ENCODE results near the gene DPY30.
"Not testable (repeated sequence)": the region's sequence is repeated elsewhere in the genome, so short reads cannot be mapped to it uniquely, and the experiment has no call there.

Gene DPY30

DNA sequence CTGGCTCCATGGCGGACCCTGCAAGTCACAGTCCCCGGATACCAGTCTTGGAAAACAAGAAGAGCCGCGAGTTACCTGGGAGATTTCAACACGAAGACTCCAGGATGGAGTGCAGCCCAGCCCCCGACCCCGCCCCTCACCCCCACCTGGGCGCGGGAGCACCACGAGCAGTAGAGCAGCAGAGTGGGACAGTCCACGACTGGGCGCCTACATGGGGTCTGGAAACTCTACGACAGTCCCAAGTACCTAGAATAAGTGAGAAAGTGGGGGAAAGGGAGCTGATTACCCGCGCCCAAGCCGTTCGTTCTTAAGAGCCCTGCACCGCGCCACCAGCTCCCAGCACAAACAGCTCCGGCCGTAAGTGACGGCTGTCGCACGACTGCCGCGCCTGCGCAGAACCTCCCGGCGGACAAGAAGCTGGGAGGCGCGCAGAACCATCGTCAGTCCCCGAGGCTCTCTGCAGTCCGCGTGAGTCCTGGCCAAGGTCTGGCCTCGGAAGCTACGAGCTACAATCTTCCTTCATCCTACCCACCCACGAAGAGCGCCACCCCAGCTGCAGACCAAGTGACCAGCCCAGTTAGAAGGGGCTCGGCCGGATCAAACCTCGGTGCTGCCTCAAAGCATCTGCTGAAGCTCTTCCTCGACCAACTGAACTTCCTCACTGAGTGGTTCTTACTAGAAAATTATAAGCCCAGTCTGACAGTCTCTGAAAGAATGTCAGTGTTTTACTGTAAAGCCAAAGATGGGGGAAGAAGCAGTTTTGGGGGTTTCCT is at the start of gene DPY30:
DPY30 (minus strand) TSS at position 359 of the 773 bp plus-strand sequence; CDS start at position 10, 349 bp downstream.
- peak; percentile 96 for DNase-seq

DNA sequence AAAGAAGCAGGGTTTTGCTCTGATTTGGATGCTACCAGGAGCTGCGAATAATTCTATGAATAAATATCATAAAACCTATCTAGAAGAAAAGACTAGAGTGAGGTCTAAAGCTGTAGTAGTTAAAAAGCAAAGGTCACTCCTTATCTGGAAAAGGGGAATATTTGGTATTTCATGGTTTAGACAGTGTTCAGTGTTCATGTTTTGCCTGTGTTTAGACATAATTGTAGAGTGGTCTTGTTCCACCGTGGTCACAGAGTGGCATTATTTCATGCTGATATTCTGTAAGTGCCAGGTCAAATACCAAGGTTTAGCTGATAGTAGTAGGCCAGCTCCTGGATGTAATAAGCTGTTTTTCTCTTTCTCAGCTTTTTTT is 34.5 kb upstream of the DPY30 start:
- no peak for DNase-seq

- DNase-seq = no peak
Measured at GRCh38 chr2:32067549-32067948, 27.9 kb upstream of the DPY30 start.

- no peak for DNase-seq
Measured at GRCh38 chr2:32064713-32065112, 25.1 kb upstream of the DPY30 start.

DNA sequence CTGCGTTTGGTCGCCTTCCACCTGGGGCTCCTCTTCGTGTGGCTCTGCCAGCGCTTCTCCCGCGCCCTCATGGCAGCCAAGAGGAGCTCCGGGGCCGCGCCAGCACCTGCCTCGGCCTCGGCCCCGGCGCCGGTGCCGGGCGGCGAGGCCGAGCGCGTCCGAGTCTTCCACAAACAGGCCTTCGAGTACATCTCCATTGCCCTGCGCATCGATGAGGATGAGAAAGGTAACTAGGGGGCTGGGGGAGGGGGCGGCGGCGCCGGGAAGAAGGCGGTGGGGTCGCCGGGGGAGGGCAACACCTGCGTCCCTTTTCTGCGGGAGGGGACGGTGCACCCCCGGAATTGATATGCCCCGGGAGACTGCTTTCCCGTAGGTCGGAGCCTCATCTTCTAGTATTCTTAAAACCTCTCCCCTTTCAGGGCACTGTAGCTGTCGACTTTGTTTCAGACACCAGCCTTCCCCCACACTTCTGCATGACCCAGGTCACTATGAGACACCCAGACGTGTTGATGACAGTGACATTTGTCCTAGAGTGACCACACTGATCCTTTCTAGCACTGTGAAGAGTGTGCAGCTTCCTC is 24.5 kb upstream of the DPY30 start:
- peak; percentile 71 for DNase-seq

DNA sequence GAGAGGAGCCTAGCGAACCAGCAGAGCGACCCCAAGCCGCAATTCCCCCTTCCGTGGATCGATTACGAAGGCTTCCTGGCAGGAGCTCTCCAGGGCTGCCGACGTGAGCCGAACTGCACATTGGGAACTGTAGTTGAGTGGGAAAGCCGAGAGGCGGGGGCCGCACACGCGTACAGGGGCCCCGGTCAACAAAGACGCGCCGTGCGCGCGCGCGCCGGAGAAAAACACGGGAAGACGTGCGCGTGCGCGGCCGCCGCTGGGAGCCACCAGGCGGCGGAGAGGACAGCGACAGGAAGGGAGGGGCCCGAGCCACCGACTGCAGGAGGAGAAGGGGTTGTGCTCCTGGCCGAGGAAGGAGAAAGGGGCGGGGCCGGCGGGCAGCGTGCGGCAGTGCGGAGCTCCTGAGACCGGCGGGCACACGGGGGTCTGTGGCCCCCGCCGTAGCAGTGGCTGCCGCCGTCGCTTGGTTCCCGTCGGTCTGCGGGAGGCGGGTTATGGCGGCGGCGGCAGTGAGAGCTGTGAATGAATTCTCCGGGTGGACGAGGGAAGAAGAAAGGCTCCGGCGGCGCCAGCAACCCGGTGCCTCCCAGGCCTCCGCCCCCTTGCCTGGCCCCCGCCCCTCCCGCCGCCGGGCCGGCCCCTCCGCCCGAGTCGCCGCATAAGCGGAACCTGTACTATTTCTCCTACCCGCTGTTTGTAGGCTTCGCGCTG is 23.9 kb upstream of the DPY30 start, which contains the start of gene SPAST:
SPAST (plus strand) TSS at position 247 of the 711 bp plus-strand sequence; CDS start at position 523, 276 bp downstream.
- peak; percentile 99 for DNase-seq

- DNase-seq = peak; percentile 78
Measured at GRCh38 chr2:32061973-32062861, 22.6 kb upstream of the DPY30 start.

- DNase-seq = no peak
Measured at GRCh38 chr2:32061430-32061829, 21.8 kb upstream of the DPY30 start.

- no peak for DNase-seq
Measured at GRCh38 chr2:32060266-32060665, 20.7 kb upstream of the DPY30 start.

GRCh38 chr2:32058130-32058529 is 18.5 kb upstream of the DPY30 start:
- DNase-seq = peak; percentile 16

GRCh38 chr2:32054583-32054982 is 15.0 kb upstream of the DPY30 start:
- DNase-seq = not testable (repeated sequence)

GRCh38 chr2:32051836-32052439 is 12.3 kb upstream of the DPY30 start:
- no peak for DNase-seq

DNA sequence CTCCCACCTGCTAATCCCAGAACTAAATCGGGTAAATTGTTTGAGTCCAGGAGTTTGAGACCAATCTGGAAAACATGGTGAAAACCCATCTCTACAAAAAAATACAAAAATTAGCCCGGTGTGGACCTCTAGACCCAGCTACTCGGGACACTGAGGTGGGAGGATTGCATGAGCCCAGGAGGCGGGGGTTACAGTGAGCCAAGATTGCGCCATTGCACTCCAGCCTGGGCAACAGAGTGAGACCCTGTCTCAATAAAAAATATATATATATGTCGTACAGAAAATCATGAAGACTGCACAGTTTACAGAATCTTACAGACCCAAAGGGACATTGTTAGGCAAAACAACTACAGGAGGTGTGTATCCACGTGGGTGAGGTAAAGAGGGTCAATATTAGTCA is 4.0 kb upstream of the DPY30 start:
- no peak for DNase-seq

DNA sequence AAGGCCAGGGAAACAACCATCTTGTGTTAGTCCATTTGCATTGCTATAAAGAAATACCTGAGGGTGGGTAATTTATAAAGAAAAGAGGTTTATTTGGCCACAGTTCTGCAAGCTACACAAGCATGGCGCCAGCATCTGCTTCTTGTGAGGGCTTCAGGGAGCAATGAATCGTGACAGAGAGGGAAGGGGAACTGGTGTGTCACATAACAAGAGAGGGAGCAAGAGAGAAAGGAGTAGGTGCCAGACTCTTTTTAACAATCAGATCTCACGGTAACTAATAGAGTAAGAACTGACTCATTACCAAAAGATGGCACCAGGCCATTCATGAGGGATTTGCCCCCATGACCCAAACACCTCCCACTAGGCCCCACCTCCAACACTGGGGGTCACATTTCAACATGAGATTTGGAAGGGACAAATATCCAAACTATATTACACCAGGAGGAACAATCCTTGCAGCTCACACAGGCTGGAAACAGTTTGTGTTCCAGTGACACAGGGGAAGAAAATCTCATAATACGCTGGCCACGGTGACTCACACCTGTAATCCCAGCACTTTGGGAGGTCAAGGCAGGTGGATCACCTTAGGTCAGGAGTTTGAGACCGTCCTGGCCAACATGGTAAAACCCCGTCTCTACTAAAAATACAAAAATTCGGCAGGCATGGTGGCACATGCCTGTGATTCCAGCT is 5.3 kb downstream of the DPY30 start:
- not testable (repeated sequence) for DNase-seq

DNA sequence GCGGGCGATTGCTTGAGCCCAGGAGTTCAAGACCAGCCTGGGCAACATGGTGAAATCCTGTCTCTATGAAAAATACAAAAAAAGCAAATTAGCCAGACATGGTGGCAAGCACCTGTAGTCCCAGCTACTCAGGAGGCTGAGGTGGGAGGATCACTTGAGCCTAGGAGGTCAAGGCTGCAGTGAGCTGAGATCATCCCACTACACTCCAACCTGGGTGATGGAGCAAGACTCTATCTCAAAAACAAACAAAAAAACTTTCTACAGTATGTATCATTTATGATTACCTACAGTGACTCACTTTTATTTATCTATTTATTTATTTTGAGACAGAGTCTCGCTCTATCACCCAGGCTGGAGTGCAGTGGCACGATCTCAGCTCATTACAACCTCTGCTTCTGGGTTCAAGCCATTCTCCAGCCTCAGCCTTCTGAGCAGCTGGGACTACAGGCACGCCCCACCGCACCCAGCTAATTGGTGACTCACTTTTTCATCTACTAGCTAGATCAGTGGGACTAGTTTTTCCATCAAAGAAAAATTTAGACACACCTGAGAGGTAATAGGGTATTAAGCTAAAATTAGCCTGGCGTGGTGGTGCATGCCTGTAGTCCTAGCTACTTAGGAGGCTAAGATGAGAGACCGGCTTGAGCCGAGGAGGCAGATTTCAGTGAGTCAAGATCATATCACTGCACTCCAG is 20.7 kb downstream of the DPY30 start:
- DNase-seq = not testable (repeated sequence)

DNA sequence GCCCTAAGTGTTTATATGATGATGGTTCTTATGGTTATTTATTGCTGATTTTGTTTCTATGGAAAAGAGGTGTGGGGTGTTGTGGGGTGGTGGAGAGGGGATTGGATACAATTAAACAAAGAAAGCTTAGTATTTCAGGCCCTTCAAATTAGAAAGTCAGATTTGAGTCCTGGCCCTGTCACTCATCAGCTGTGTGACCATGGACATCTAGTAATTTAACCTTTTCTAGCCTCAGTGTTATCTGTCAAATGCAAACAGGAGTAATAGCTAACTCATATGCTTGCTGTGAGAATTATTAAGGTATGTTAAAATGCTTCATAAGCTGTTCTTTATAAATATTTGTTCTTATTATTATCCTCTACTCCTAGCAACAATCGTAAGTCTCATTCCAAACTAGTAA is 26.7 kb downstream of the DPY30 start:
- DNase-seq = no peak

DNA sequence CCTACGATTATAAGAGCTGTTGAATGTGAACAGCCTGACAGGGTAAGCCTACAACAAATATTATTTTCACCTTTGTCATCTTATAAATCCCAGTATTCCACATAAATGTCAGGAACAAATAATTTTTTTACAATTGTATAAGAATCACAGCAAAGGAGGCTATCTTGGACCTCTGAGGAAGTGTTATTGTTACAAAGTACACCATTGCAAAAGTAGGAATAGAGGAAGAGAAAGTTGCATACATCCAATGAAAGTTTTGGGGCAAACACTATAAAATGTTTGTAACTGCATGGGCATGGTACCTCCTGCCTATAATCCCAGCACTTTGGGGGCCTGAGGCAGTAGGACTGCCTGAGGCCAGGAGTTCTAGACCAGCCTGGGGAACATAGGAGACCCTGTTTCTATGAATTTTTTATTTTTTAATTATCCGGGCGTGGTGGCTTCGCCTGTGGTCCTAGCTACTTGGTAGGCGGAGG is 28.1 kb downstream of the DPY30 start:
- peak; percentile 76 for DNase-seq

DNA sequence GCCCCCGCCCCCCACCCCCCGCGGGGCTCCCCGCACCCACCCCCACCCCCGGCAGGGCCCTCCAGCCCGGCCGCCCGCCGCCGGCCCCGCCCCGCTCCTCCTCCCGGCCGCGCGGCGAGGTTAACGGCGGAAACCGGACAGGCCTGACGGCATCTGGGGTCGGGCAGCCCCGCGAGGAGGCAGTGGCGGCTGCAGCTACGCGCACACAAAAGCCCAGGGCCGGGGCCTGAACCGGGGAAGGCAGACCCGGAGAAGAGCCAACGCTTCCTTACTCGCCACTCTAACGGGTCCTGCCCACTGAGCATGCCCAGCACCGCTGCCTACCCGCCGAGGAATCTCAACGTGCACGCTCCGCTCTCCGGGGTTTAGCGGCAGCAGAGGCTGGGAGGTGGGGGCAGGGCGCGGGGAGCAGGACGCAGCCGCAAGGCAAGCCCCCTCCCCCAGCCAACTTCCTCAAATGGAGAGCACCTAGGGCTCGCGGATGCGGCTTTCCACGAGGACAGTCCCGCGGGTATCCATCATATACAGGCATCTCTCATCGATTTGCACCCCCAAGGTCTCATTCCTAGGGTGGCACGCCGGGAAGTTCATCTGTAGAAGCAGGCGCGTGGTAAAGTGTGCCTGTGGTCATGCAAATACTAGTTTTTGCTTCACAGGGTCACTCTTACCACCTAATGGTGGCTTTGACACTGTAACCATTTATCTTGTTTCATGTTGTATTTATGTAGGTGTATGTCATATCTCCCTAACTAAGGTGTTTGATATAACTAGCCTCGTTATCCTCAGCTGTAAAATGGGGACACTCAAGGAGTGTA is 28.7 kb downstream of the DPY30 start, which contains the start of gene MEMO1:
MEMO1 (minus strand) TSS at position 339 of the 815 bp plus-strand sequence. CDS start 761 bp downstream, outside the sequence.
- DNase-seq = peak; percentile 98

GRCh38 chr2:32010280-32010669 is 29.3 kb downstream of the DPY30 start:
- peak; percentile 74 for DNase-seq
